ENCODE results near the gene IGSF21.

IGSF21 gene

GRCh38 chr1:18353992-18354391 lies 246.4 kb downstream of the IGSF21 start:
- Histone ChIP-seq H3K36me3 (replicated peaks; ENCODE audit: insufficient read depth, low read length) (no peaks in the 10 kb centered on the region), H3K4me1 (ENCODE audit: low read length) (no peaks in the 10 kb centered on the region), H3F3A (ENCODE audit: insufficient read depth, low read length) (no peaks in the 10 kb centered on the region), H2AFZ (ENCODE audit: low read length) (no peak overlapping the region), H3K4me3 (ENCODE audit: low read length) (no peak overlapping the region), H3K27me3 (replicated peaks; ENCODE audit: insufficient read depth, low read length) (peaks cover 94% of the 10 kb centered on the region), H3K9ac (ENCODE audit: low read length) (no peak overlapping the region), H3K27ac (ENCODE audit: low read length) (no peak overlapping the region), H3K9me2 (replicated peaks; ENCODE audit: insufficient read depth, low read length) (no peaks in the 10 kb centered on the region), H3K79me2 (ENCODE audit: low read length) (no peaks in the 10 kb centered on the region), H3K4me2 (ENCODE audit: low read depth, low read length) (no peak overlapping the region), H4K20me1 (ENCODE audit: insufficient read depth, low read length) (no peaks in the 10 kb centered on the region), H3K9me3 (replicated peaks; ENCODE audit: insufficient read depth, low read length) (no peaks in the 10 kb centered on the region)
- DNase-seq: no peak
- TF ChIP-seq EZH2phosphoT487 (IDR thresholded peaks at IDR 0.05; ENCODE audit: low read length): no peak
- no peak for TF ChIP-seq EZH2 (optimal IDR thresholded peaks at IDR 0.05; ENCODE audit: low read depth, low read length)
- TF ChIP-seq CTCF (IDR thresholded peaks at IDR 0.05; ENCODE audit: low read length): no peak

- H3K9me2 ChIP-seq (replicated peaks; ENCODE audit: insufficient read depth, low read length): no peaks in the 10 kb centered on the region
- H3K4me1 ChIP-seq (ENCODE audit: low read length): no peaks in the 10 kb centered on the region
- no peaks in the 10 kb centered on the region for H3F3A ChIP-seq (ENCODE audit: insufficient read depth, low read length)
- no peak overlapping the region for H3K27ac ChIP-seq (ENCODE audit: low read length)
- no peak overlapping the region for H3K9ac ChIP-seq (ENCODE audit: low read length)
- no peak overlapping the region for H3K4me2 ChIP-seq (ENCODE audit: low read depth, low read length)
- no peak overlapping the region for H2AFZ ChIP-seq (ENCODE audit: low read length)
- no peaks in the 10 kb centered on the region for H3K36me3 ChIP-seq (replicated peaks; ENCODE audit: insufficient read depth, low read length)
- H3K79me2 ChIP-seq (ENCODE audit: low read length): no peaks in the 10 kb centered on the region
- H3K9me3 ChIP-seq (replicated peaks; ENCODE audit: insufficient read depth, low read length): no peaks in the 10 kb centered on the region
- no peaks in the 10 kb centered on the region for H4K20me1 ChIP-seq (ENCODE audit: insufficient read depth, low read length)
- peaks cover 91% of the 10 kb centered on the region for H3K27me3 ChIP-seq (replicated peaks; ENCODE audit: insufficient read depth, low read length)
- no peak overlapping the region for H3K4me3 ChIP-seq (ENCODE audit: low read length)
- no peak for DNase-seq
- TF ChIP-seq EZH2 (optimal IDR thresholded peaks at IDR 0.05; ENCODE audit: low read depth, low read length) (no peak), CTCF (IDR thresholded peaks at IDR 0.05; ENCODE audit: low read length) (no peak), EZH2phosphoT487 (IDR thresholded peaks at IDR 0.05; ENCODE audit: low read length) (no peak)
Observed at GRCh38 chr1:18354612-18355011, 247.0 kb downstream of the IGSF21 start.

GRCh38 chr1:18357622-18358230 lies 250.1 kb downstream of the IGSF21 start:
- no peak overlapping the region for H2AFZ ChIP-seq (ENCODE audit: low read length)
- no peaks in the 10 kb centered on the region for H3F3A ChIP-seq (ENCODE audit: insufficient read depth, low read length)
- H3K79me2 ChIP-seq (ENCODE audit: low read length): no peaks in the 10 kb centered on the region
- H3K4me2 ChIP-seq (ENCODE audit: low read depth, low read length): no peak overlapping the region
- H3K9ac ChIP-seq (ENCODE audit: low read length): no peak overlapping the region
- peaks cover 91% of the 10 kb centered on the region for H3K27me3 ChIP-seq (replicated peaks; ENCODE audit: insufficient read depth, low read length)
- no peaks in the 10 kb centered on the region for H3K4me1 ChIP-seq (ENCODE audit: low read length)
- no peaks in the 10 kb centered on the region for H4K20me1 ChIP-seq (ENCODE audit: insufficient read depth, low read length)
- no peaks in the 10 kb centered on the region for H3K9me3 ChIP-seq (replicated peaks; ENCODE audit: insufficient read depth, low read length)
- no peaks in the 10 kb centered on the region for H3K36me3 ChIP-seq (replicated peaks; ENCODE audit: insufficient read depth, low read length)
- no peak for TF ChIP-seq EZH2phosphoT487 (IDR thresholded peaks at IDR 0.05; ENCODE audit: low read length)
- TF ChIP-seq CTCF (IDR thresholded peaks at IDR 0.05; ENCODE audit: low read length): no peak
- no peak for TF ChIP-seq EZH2 (optimal IDR thresholded peaks at IDR 0.05; ENCODE audit: low read depth, low read length)
- no peaks in the 10 kb centered on the region for H3K9me2 ChIP-seq (replicated peaks; ENCODE audit: insufficient read depth, low read length)
- no peak for DNase-seq
- H3K4me3 ChIP-seq (ENCODE audit: low read length): no peak overlapping the region
- H3K27ac ChIP-seq (ENCODE audit: low read length): no peak overlapping the region
